Stimulated activated CD8-positive, alpha-beta memory T cell treated with anti-CD3 and anti-CD28 coated beads, Interleukin-15, amount 100 ng/mL, for 4 hours (primary cell): ENCODE measurements around the gene ITIH6.

Experiments
- DNase-seq, 2 donors: peaks; one replicate each; pipeline ENCODE4 v3.0.0-alpha.2; 2020; ENCODE audit warnings: low read depth in 2 of 2

The ITIH6 gene

GRCh38 chrX:54710920-54711319 lies 87.1 kb downstream of the ITIH6 start:
- no peak for DNase-seq

- DNase-seq: no peak
Observed at GRCh38 chrX:54708404-54708803, 89.7 kb downstream of the ITIH6 start.
